ENCODE results near the gene CBX6.

Gene CBX6

DNA sequence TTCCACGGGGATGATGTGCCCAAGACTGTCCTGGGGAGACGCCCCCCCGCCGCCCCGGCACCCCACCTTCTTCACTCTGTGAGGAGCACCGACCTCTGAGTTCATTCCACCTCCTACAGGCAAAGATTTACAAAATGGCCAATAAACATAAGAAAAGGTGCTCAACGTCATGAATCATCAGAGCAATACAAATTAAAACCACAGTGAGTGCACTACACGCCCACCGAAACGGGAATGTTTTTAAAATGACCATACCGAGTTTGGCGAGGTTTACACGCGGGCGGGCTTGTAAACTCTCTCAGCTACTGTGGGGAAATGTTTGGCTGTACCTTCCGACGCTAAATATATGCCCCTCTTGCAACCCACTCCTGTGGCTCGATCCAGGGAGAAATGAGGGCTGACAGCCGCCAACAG is 36.1 kb downstream of the CBX6 start:
- DNase-seq (no peak), ATAC-seq (replicated peaks) (no peak)
- no peaks in the 10 kb centered on the region for H3K9me3 Mint-ChIP-seq
- no peak overlapping the region for H3K27ac Mint-ChIP-seq
- no peaks in the 10 kb centered on the region for H3K36me3 Mint-ChIP-seq (ENCODE audit: insufficient read depth)
- H3K27me3 Mint-ChIP-seq, result peaks cover 0 to 14% of the 10 kb centered on the region in 2 donors
- peaks cover 6 to 19% of the 10 kb centered on the region in 2 donors for H3K4me1 Mint-ChIP-seq (ENCODE audit: low read depth in 2 of 2)
- no peak overlapping the region for H3K4me3 Mint-ChIP-seq

DNA sequence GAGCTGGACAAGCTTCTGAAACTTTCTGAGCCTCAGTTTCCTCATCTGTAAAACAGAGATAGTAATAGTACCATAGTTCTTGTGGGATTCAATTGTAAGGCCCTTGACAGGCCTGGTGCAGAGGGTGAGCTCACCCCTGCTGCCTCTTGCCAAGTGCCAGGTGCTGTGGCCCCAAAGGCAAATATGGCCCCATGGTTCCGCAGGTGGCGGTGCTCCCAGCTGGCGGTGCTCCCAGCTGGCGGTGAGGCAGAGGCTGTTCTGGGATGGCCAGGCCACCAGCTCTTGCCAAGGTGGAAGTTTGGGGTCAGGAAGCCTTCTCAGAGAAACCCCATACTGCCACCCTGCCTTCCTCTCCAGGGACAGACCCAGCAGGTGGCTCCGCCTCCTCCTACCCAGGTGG is 37.0 kb downstream of the CBX6 start:
- no peaks in the 10 kb centered on the region for H3K36me3 Mint-ChIP-seq (ENCODE audit: insufficient read depth)
- H3K4me1 Mint-ChIP-seq (ENCODE audit: low read depth in 2 of 2), result peaks cover 3 to 10% of the 10 kb centered on the region in 2 donors
- H3K4me3 Mint-ChIP-seq, result no peak overlapping the region
- H3K9me3 Mint-ChIP-seq, result no peaks in the 10 kb centered on the region
- peaks cover 0 to 5% of the 10 kb centered on the region in 2 donors for H3K27me3 Mint-ChIP-seq
- ATAC-seq (replicated peaks) (no peak), DNase-seq (no peak)
- no peak overlapping the region for H3K27ac Mint-ChIP-seq

DNA sequence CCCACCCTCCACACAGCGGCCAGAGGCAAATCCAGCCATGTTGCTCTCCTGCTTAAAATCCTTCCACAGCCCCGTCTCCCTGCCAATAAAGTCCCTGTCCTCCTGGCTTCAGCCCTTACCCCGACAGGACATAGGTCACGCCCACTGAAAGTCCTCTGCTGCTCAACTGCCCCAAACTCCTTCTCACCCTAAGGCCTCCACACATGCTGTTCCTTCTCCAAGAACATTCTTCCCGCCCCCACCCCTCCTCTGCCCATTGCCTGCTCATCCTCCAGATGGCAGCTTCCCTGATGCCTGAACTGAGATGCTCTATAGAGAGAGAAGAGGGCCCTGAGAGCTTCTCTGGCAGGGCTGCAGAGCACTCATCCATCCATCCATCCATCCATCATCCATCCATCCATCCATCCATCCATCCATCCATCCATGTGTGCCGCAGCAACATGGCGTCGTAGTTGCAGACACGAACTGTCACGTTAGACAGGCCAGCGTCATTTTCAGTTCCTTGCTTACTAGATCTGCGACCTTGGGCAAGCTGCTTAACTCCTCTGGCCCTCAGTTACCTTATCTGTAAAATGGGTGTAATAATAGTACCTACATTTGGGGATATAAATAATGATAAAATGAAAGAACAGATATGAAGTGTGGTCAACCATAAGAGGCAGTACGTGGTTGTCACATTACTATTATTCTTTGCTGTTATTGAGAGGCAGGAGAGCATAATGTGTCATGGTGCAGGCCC is 37.6 kb downstream of the CBX6 start:
- Mint-ChIP-seq H3K36me3 (ENCODE audit: insufficient read depth) (no peaks in the 10 kb centered on the region), H3K4me1 (ENCODE audit: low read depth in 2 of 2) (peaks cover 3 to 6% of the 10 kb centered on the region in 2 donors), H3K9me3 (no peaks in the 10 kb centered on the region), H3K27ac (peak overlapping the region in 1 of 2 donors; percentile 39), H3K27me3 (no peaks in the 10 kb centered on the region), H3K4me3 (no peak overlapping the region)
- ATAC-seq (replicated peaks) (no peak), DNase-seq (no peak)

DNA sequence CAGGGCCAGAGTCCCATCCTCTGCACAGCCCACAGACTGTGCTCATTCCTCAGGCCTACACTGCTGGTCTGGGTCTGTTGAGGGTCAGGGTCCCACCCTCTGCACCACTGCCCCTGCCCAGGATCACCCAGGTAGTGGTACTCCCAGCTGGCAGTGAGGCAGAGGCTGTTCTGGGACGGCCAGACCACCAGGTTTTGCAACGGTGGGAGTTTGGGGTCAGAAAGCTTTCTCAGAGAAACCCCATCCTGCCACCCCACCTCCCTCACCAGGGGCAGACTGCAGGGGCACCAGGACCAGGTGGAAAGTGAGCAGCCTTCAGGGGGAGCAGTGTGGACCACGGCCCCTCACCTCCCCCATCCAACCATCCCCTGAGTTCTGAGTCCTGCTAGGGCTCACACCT is 39.0 kb downstream of the CBX6 start:
- Mint-ChIP-seq H3K4me1 (ENCODE audit: low read depth in 2 of 2) (peaks cover 3 to 6% of the 10 kb centered on the region in 2 donors), H3K9me3 (no peaks in the 10 kb centered on the region), H3K27me3 (no peaks in the 10 kb centered on the region), H3K27ac (no peak overlapping the region), H3K36me3 (ENCODE audit: insufficient read depth) (no peaks in the 10 kb centered on the region), H3K4me3 (no peak overlapping the region)
- no peak for DNase-seq
- ATAC-seq (replicated peaks), result no peak

DNA sequence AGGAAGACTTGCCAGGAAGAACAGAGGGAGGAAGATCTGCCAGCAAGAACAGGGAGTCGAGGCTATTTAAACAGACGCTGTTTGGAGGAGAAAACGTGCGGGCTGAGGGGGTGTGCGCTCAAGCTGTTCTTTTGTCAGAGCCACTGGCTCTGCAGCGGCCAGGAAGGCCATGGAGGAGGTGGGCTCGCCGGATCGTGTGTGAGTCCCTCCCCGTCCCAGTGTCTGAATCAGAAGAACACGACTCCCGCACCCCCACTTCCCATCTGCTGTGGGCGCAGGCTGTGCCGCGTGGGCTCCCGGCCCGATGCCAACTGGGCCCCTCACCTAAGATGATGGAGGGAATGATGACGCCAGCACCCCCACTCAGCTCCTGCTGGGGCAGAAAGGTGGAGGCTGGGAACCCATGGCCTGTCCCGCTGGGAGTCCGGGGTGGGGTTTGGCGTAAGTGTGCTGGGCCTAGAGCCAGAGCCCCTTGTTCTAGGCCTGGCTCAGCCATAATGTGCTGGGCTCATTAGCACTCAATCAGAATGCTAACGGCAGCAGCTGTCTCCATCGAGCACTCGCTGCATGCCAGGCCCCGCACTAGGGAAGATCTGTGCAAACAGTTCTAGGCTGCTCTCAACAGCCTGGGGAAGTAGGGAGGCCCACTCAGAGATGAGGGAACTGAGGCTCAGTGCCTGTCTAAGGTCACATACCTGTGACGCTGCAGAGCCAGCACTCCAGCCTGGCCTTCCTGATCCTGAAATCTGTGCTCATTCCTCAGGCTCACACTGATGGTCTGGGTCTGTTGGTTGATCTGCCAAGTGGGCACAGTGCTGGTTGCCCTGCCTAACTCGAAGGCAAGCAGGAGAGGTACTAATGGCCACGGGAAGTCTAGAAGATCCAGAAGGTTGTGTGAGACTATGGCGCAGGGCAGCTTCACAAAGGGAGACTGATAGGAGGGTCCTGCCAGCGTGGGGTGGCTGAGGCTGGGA is 39.7 kb downstream of the CBX6 start:
- ATAC-seq (replicated peaks) (no peak), DNase-seq (no peak)
- Mint-ChIP-seq H3K4me1 (ENCODE audit: low read depth in 2 of 2) (peaks cover 3 to 6% of the 10 kb centered on the region in 2 donors), H3K27me3 (no peaks in the 10 kb centered on the region), H3K36me3 (ENCODE audit: insufficient read depth) (no peaks in the 10 kb centered on the region), H3K9me3 (no peaks in the 10 kb centered on the region), H3K4me3 (no peak overlapping the region), H3K27ac (no peak overlapping the region)

DNA sequence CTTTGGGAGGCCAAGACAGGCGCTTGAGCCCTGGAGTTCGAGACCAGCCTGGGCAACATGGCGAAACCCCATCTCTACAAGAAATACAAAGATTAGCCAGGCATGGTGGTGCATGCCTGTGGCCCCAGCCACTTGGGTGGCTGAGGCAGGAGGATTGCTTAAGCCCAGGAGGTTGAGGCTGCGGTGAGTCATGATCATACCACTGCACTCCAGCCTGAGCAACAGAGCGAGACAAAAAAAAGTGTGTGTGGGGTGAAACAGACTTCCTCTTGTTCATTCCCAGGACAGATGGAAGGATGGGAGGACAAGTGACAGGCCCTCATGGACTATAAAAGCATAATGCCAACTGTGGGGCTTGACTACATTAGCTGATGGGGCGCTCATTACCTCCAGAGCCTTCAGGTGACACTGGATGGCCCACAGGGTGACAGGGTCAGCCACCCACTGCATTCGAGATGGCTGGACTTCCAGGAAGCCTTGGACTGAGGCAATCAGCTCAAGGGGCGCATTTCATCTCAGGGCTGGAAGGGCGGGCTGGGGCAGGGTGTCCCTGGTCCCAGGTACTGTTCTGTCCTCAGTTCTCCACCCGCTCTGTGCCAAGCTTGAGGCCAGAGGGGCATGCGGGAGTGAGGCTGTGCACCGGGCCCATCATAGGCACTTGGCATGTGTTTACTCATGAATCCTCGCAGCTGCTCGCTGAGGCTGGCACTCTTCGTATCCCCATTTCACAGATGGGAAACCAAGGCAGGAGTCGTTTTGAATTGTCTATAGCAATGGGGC is 40.7 kb downstream of the CBX6 start:
- Mint-ChIP-seq H3K36me3 (ENCODE audit: insufficient read depth) (no peaks in the 10 kb centered on the region), H3K27me3 (no peaks in the 10 kb centered on the region), H3K4me3 (no peak overlapping the region), H3K27ac (no peak overlapping the region), H3K9me3 (no peaks in the 10 kb centered on the region), H3K4me1 (ENCODE audit: low read depth in 2 of 2) (peaks cover 2 to 6% of the 10 kb centered on the region in 2 donors)
- DNase-seq (no peak), ATAC-seq (replicated peaks) (no peak)

DNA sequence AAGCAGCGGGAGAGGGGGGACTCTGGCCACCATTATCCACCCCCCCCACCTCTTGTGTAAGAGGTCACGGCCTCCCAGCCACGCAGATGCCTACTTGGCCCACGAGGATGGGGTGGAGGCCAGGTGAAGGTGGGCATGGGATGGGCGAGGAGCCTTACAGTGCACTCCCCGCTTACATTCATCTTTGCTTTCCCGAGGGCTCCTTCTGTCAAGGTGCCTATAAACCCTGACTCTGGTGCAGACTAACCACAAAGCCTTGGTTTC is 41.2 kb downstream of the CBX6 start:
- Mint-ChIP-seq H3K4me3 (no peak overlapping the region), H3K27me3 (no peaks in the 10 kb centered on the region), H3K36me3 (ENCODE audit: insufficient read depth) (peaks cover under 1% of the 10 kb centered on the region), H3K4me1 (ENCODE audit: low read depth in 2 of 2) (peaks cover under 1 to 6% of the 10 kb centered on the region in 2 donors), H3K9me3 (no peaks in the 10 kb centered on the region), H3K27ac (no peak overlapping the region)
- ATAC-seq (replicated peaks) (no peak), DNase-seq (no peak)

DNA sequence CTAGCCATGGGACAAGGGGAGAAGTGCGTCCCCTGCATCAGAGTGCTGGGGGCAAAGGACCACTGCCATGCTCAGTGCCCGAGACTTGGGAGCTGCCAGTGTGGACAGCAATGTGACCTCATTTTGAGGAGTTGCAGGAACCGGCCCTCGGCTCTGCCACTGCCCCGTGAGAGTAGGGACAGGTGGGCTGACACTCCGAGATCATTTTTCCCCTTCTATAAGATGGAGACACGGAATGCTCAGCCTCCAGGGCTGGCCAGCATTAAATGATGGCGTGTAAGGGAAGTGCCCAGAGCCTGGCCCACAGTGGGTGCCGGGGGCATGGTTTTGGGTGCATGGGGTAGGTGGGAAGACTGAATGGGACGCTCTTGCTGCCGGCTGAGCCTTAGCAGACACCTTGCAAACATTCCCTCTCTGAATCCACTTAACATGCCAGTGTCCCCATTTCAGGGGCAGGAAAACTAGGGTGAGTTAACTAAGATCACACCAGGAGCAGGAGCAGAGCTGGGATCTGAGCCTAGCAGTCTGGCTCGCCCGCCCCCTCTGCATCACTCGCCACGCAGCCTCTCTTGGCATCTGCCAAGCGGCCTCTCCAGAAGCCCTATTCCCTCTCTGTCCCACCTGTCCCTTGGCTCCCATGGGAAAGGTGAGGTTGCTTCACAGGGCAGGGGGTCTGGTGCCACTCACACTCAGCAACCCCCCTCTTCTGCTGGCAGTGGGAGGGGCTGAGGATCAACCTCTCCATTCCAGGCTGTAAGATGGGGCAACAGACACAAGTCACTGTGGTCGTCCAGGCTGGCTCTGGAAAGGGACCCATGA is 41.8 kb downstream of the CBX6 start:
- Mint-ChIP-seq H3K27me3 (no peaks in the 10 kb centered on the region), H3K4me1 (ENCODE audit: low read depth in 2 of 2) (peaks cover 0 to 6% of the 10 kb centered on the region in 2 donors), H3K36me3 (ENCODE audit: insufficient read depth) (peaks cover 4% of the 10 kb centered on the region), H3K4me3 (no peak overlapping the region), H3K9me3 (no peaks in the 10 kb centered on the region), H3K27ac (no peak overlapping the region)
- DNase-seq, result no peak
- ATAC-seq (replicated peaks), result no peak

DNA sequence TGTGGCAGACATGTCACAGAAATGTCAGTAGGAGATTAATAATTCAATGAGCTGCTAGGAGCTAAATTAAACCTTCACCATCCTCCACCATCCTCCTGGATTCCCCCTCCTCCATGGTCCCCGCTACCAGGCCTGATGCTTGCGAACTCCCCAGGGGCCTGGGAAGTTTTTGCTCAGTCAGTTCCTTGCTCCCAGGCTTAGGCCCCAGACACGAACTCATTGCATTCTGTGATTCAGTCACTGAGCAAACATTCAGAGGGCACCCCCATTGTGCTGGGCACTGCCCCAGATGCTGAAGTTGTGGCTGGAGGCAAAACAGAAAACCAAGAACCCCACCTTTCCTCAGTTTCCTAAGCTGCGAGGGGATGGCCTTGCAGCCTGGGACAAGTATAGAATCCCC is 42.5 kb downstream of the CBX6 start:
- H3K36me3 Mint-ChIP-seq (ENCODE audit: insufficient read depth), result peaks cover 4% of the 10 kb centered on the region
- ATAC-seq (replicated peaks), result no peak
- DNase-seq, result no peak
- H3K4me1 Mint-ChIP-seq (ENCODE audit: low read depth in 2 of 2), result peaks cover 0 to 5% of the 10 kb centered on the region in 2 donors
- H3K27me3 Mint-ChIP-seq, result no peaks in the 10 kb centered on the region
- H3K4me3 Mint-ChIP-seq, result no peak overlapping the region
- no peaks in the 10 kb centered on the region for H3K9me3 Mint-ChIP-seq
- no peak overlapping the region for H3K27ac Mint-ChIP-seq

DNA sequence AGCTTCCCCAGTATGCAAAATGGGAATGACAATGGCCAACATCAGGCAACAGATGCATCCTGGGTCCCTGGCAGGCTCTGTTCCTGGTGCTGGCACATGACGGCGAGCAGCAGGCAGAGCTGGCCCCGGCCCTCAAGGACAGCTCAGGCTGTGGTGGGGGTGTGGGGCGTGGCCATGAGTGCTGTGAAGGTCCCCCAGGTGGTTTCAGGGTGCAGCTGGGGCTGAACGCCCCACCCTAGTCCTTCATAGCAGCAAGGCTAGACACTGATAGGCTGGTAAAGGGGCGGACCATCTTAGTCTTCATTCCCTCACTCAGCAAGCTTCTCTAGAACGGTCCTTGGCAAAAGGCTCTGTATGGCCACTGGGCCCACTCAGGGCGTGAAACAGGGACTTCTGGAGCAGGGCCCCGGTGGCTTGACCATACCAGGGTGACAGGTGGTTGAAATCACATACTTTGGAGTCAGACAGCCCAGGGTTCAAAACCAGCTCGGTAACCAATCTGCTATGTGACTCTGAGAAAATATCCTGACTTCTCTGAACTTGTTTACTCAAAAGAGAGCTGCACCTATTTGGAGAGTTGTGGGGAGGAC is 43.3 kb downstream of the CBX6 start:
- ATAC-seq (replicated peaks) (no peak), DNase-seq (no peak)
- Mint-ChIP-seq H3K27ac (no peak overlapping the region), H3K27me3 (no peaks in the 10 kb centered on the region), H3K4me1 (ENCODE audit: low read depth in 2 of 2) (no peaks in the 10 kb centered on the region), H3K36me3 (ENCODE audit: insufficient read depth) (peaks cover 4% of the 10 kb centered on the region), H3K4me3 (no peak overlapping the region), H3K9me3 (no peaks in the 10 kb centered on the region)

DNA sequence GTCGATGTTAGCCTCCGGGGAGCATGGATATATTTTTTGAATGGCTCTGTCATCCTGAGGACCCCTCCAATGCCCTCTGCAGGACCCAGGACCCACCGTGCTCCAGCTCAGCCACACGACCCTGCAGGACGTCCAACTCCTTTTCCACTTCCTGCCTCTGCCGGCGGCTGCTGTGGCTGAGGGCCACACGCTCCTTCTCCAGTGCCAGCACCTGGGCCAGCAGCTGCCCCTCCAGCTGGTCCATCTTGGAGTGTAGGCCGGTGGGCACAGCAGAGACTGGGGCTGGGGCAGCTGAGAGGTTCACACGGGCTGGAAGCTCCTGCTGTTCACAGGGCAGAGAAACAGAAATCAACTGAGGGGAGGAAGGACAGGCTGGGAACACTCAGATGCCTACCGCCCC is 43.8 kb downstream of the CBX6 start:
- no peaks in the 10 kb centered on the region for H3K9me3 Mint-ChIP-seq
- no peak overlapping the region for H3K27ac Mint-ChIP-seq
- peaks cover 4% of the 10 kb centered on the region for H3K36me3 Mint-ChIP-seq (ENCODE audit: insufficient read depth)
- no peak for ATAC-seq (replicated peaks)
- no peaks in the 10 kb centered on the region for H3K27me3 Mint-ChIP-seq
- DNase-seq, result no peak
- no peaks in the 10 kb centered on the region for H3K4me1 Mint-ChIP-seq (ENCODE audit: low read depth in 2 of 2)
- H3K4me3 Mint-ChIP-seq, result no peak overlapping the region

DNA sequence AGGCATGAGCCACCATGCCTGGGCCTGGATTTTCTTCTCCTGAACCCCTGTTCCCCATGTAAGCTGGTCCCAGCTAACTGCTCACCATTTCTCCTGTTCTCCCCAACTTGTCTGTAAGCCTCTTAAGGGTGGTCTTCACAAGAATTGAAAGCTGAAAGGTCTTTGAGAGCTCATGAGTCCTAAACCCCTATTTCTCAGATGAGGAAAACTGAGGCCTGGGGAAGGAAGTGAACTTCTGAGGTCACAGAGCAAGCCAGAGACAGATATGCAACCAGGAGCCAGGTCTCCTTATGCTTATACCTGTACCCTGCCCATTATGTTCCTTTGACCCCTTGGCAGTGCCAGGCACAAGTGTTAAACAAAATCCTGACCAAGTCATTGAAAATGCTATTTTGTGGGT is 44.5 kb downstream of the CBX6 start:
- no peaks in the 10 kb centered on the region for H3K4me1 Mint-ChIP-seq (ENCODE audit: low read depth in 2 of 2)
- no peak for ATAC-seq (replicated peaks)

More for the DNA sequence above, 44.5 kb downstream of the CBX6 start:
- no peak overlapping the region for H3K4me3 Mint-ChIP-seq
- peak overlapping the region in 1 of 2 donors; percentile 49 for H3K27ac Mint-ChIP-seq
- DNase-seq, result no peak
- H3K27me3 Mint-ChIP-seq, result no peaks in the 10 kb centered on the region
- no peaks in the 10 kb centered on the region for H3K9me3 Mint-ChIP-seq
- H3K36me3 Mint-ChIP-seq (ENCODE audit: insufficient read depth), result peaks cover 4% of the 10 kb centered on the region

Measured in effector memory CD8-positive, alpha-beta T cell (primary cell).